Stimulated activated CD4-positive, alpha-beta T cell treated with anti-CD3 and anti-CD28 coated beads, Interleukin-2, amount 100 ng/mL, for 4 hours (primary cell): Measurements from ENCODE around the gene AKAP1.
"Not testable (repeated sequence)": the region's sequence is repeated elsewhere in the genome, so short reads cannot be mapped to it uniquely, and the experiment has no call there.

Source experiments
- DNase-seq: peaks from one replicate; pipeline ENCODE4 v3.0.0-alpha.2; 2020; ENCODE audit warnings: low read depth

AKAP1 gene

DNA sequence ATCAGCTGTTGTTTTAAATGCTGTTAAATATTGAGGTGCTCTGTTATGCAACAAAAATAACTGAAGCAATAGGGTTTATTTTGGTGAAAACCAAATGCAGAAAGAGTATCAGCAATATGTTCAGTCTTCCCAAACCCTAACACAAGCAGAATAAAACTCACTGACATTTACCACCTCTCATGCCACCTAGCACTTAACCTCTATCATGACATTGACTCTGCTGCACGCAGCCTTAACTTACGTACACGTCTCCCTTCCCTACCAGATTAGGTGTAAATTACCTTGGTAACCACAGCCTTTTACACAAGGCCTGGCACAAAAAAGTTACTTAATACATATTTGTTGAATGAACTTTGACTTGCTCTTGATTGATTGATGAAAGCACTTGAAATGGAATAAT, 9.9 kb upstream of the AKAP1 start:
- DNase-seq = no peak

DNA sequence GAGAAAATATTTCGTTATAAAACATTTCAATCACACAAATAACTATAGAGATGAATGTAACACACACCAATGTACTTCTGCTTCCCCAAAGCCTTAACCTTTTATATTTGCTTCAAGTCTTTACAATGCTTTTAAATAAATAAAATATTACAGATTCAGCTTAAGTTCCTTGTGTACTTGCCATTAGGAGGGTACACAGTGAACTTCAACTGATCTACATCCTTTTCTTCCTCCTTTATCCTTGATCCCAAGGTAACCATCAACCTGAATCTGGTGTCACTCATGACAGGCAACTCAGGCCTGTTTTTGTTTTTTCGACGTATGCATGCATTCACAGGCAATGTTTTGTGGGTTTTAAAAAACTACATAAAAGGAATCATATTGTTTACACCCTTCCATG, 9.3 kb upstream of the AKAP1 start:
- DNase-seq = no peak

DNA sequence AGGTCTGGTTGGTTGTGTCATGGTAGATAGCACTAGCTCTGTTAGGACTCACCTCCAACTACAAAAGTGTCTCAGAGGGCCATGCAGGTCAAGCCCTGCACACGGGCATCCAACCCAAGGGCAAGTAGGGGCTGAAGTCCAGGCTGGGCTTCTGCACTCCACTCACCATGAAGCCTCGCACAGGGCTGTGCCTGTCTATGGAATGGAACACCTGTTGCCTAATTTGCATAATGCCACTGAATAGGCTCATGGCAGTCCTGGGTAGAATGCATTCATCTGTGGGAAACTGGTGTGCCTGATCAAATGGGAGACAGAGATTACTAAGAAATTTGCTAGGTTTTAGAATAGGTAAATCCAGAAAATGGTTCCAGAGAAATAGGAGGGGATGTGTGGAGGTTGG, 8.0 kb upstream of the AKAP1 start:
- no peak for DNase-seq

DNA sequence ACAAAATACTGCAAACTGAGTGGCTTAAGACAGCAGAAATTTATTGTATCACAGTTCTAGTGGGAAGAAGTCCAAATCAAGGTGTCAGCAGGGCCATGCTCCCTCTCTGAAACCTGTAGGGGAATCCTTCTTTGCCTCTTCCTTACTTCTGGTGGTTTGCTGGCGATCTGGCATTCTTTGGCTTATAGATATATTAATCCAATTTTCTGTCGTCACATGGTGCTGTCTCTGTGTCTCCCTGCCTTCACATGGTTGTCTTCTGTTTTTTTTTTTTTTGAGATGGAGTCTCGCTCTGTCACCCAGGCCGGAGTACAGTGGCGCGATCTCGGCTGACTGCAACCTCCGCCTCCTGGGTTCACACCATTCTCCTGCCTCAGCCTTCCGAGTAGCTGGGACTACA, 6.8 kb upstream of the AKAP1 start:
- no peak for DNase-seq

DNA sequence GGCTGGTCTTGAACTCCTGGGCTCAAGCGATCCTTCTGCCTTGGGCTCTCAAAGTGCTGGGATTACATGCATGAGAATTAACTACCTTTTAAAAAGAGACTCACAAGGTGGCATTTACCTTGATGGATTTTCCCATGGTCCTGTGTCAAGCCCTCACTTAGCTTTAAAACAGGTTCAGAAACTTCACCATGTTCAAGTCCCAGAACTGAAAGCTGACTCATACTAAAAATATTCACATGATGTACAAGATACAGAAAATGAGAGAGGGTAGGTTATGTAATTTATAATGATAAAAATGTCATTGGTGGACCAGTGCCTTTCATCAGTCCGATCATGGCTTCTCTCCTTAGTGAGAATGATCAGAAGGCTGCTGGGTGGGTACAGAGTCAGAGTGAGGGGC, 4.3 kb upstream of the AKAP1 start:
- no peak for DNase-seq

DNA sequence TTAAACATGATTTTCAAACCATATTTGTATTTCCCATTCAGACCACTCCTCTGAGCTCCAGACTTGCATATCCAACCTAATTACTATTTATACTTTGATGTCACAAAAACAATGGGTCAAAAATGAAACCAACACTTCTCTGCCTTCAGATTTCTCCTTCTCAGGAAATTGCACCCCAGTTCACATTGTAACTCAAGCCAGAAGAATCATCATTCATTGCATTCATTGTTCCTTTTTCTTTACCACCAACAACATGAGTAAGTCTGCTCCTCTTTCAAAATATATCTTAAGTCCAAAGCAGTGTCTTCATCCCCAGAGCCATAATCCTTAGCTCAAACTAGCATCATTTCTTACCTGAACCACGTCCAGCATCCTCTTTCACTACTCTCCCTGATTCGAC, 2.6 kb upstream of the AKAP1 start:
- DNase-seq = no peak

DNA sequence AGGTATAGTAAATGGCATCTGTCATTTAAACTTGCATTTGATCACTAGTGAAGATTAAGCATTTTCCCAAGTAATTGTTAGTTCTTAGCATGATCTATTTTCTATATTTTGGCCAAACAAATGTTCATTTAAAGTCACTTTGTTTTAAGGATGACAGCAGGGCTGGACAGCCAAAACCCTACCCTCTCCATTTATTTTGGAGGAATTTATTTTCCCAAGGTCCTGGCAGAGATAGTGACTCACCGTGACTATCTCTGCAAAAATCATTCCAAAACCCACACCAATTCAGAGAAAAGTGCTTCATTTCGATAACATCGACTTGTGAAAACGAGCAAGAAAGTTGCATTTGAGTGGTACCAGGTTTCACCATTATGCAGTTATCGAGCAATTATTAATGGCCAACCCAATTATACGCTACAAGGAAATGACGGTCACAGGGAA, 665 bp upstream of the AKAP1 start:
- no peak for DNase-seq

DNA sequence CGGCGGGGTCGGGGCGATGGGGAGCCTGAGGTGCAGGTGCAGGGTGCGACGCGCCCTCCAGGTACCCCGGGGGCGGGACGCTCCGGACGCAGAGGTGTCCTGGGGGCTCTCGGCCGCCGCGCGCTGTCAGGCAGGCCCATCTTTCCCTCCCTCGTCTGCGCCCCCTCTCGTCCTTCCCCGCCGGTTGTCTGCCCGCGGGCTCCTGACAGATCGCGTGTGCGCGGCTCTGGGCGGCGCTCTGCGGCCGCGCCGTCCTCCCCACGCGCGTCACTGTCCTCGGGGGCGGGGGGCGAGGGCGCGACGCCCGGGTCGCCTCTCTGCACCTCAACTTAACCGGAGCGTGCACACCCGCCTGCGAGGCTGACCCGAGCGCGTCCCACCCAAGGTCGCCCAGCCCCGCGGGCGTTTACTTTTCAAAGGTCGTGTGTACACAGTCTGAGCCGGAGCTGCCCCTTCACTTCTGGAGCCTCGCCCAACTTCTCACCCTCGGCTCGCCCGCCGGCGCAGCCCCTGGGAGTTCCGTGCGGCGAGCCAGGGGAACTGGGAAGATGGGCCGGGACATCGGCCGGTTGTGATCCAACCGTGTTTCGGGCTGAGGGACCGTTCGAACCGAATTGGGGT, 512 bp downstream of the AKAP1 start:
- peak; percentile 46 for DNase-seq

DNA sequence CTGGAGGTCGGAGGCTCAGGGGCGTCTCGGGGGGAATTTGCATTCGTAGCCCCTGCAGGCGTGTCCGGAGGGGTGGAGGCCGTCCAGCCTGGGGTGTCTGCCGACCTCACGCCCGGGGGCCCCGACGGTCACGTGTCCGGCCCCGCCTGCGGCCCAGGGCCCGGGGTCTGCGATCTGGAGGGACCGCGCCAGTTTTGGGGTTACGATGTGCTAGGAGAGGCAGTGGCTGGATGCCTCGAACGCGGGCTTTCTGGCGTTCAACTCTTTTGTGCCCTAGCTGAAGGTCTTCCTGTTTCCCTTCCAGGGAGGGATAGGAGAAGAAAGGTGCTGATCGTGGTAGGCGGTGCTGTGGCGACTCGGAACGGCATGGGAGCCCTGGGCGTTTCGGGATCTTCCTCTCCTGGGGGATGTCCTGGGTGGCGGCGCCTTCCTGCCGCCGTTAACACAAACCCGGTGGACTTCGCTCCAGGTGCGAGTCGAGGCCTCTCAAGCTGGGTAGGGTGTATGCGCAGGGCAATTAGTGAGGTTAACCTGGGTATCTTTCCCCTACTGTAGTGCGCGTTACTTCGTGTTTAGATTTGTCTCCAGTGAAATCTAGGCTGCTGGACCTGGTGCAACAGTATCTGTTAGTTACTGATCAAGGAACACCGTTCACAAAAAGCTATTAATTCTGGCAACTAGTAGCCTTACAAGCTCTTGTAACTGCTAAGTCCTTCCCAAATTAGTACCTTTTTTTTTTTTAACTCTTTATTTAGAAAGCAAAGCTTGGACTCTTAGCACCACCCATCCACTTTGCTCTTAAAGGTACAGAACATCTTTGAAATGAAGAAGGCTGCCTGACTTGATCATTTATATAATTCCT, 1.3 kb downstream of the AKAP1 start:
- no peak for DNase-seq

DNA sequence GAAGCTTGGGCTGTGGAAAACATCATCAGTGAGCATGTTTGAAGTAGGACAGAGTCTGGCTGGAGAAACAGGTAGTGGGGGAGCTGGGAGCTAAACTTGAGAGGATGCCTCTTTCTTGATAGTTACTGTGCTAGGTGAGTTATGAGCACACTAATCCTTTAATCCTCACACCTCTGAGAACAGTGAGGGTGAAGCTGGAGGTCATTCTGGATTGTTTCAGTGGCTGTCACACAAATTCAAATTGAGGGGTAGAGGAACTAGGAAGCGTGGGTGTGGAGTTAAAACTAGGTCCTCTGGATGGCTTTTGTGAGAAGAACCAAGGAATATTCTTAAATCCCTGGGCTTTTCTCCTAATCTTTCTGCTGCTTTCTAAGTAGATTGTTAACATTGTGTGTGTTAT, 3.3 kb downstream of the AKAP1 start:
- no peak for DNase-seq

DNA sequence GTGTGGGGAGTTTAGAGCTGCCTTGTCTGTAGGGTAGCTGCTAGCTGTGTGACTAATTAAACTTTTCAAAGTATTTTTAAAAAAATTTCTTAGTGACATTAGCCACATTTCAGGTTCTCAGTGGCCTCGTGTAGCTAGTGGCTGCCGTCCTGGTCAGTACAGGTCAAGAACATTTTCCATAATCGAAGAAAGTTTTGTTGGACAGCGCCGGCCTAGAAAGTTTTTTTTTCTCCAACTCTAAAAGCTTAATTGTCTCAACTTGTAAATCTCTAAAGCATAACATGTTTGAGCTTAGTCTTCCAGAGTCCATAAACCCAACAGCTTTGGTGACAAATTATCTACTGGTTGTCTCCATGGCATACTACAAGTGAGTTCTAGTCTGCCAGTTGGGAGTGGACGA, 4.3 kb downstream of the AKAP1 start:
- DNase-seq = no peak

DNA sequence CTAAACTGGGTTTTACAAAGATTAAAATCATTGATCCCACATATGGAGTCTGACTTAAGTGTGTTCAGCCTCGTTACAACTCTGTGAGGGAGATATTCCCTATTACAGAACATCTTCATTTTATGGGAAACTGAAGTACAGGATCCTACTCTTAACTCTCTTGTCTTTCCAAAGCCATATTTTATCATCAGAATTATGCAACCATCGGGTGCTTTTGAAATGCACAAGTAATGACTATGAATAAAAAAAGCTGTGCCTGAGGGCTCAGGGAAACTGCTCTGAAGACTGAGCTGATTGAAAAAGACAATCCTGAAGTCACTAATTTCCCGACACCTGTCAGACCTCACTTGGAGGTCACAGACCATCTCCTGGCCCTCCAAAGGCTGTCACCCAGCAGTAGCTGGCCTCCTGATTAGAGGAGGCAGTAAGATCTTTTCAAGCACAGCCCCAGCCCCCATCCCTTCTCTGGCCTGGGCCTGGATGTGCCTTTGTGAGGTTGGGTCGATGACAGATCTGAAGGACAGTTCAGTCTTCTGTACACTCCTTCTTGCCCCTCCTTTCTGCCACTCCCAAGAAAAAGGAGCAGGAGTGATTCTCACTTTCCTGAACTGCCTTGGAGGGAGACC, 5.6 kb downstream of the AKAP1 start:
- no peak for DNase-seq

DNA sequence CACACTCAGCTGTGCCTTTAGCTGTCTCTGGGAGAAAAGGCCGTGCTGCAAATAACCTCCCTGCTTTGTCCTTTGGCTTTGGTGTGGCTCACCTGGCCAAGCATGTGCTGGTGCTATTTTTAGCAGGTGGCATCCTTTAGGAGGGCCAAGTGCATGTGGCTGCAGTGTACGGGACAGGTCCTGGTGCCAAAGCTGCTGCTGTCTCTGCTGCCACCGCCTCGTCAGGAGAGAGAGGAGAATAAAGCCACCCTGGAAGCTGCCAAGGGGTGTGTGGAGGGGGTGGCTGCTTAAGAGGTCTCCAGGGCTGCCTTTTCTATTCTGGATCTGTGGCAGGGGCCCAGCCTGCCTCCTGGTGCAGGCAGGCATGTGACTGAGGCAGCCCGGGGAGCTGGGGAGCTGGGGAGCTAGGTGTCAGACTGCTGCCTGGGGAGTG, 6.2 kb downstream of the AKAP1 start:
- DNase-seq = no peak

DNA sequence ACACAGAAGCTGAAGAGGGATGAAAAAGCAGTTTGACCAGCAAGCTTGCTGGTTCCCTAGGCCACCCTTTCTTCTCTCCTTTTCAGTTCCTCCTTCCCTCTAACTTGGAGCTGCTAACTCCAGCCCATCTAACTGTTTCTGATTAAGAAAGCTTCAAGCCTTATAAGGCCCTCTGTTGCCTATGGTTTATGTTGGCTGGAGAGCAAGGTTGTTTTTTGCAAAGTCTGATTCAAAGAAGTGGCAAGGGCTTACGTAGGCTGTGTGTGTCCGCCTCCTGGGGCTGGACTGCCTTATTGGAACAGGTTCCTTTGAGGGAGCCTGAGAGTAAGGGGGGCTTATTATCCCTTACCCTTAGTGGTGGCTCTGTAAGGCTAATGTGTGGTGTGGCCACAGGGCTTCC, 7.1 kb downstream of the AKAP1 start:
- DNase-seq = no peak

DNA sequence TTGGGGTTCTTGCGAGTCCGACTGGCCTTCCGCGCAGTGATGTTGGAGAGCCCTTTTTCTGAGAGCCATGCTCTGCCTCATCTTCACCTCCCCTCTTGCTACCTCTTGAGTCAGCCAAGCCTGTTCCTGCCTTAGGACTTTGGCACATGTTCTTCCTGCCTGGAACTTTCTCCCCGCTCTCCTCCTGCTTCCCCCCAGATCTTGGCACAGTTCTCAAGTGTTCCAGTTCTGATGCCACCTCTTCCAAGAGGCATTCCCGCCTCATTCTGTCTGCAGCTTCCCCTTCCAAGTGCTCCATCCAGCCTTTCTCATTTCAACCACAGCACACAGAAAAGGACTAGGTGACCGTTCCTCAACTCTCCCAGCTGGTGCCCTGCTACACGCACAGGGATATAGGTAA, 7.7 kb downstream of the AKAP1 start:
- no peak for DNase-seq

DNA sequence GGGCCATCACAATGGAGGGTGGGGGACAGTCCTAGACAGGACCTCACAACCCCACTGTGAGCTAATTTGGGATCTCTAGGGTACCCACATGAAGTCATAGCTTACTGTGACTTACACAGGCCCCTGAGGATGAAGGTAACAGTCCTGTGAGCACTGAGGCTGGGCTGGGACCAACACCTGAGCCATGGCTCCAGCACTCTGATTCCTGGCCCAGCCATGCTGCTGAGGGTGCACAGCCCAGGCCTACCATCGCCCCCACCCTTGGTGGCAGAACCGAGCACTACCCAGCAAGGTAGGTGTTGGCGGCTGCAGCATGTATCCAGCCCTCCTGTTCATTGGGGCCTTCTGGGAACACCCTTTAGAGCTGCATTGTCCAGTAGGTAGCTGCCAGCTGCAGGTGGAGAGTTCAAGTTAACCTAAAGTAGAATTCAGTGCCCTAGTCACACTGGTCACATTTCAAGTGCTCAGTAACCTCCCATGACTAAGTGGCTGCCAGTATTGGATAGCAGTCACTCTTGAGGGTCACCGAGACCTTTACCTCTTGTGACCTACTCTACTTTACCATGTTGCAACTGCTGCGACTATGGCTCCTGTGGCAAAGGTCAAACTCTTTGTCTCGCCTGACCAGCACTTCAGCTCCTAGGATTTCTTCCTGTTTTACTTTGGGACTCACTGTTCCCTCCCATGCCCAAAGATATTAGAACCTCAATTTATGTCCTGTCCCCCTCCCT, 11.6 kb downstream of the AKAP1 start:
- no peak for DNase-seq

DNA sequence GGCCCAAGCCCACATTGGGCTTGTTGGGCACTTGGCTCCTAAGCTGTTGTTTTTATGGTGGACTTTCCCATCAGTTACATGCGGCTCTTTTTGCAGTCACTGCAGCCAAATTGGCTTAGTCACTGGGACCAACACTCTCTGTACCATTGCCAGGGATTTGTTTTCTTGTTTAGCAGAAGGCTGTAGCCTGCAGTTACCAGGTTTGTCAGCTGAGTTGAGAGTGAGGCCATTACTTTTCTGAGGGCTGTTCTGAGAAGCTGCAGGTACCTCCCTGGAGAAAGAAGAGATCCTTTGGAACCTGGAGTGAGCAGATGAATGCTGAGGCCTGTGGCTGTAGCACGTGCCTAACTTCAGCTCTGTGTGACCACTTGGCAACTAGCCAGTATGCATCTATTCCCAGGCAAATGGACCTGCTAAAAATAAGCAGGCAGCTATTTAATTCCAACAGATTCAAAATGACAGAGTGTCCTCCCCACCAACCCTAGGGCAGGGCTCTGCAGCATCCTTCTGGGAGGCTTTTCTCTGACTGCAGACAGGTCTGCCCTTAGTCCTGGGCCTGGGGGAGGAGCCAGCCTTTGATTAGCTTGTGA, 12.9 kb downstream of the AKAP1 start:
- DNase-seq = no peak

DNA sequence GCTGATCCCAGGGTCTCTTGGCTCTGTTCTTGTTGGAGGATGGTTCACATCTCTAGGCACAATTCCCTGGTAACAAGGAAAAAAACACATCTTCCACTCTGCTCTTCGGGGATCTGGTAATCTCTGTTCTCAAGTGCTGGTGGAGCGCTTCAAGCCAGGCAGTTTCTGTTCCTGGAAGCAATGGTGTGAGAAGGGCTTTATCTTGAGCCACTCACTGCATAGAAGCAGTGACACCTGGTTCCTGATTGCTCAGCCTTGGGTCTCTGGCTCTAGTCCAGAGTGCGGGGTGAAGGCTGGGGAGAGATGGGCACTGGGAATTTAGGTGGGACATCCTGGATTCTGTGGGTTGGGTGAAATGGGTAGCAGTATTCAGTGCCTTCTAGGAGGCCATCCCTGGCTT, 14.1 kb downstream of the AKAP1 start:
- DNase-seq = no peak

DNA sequence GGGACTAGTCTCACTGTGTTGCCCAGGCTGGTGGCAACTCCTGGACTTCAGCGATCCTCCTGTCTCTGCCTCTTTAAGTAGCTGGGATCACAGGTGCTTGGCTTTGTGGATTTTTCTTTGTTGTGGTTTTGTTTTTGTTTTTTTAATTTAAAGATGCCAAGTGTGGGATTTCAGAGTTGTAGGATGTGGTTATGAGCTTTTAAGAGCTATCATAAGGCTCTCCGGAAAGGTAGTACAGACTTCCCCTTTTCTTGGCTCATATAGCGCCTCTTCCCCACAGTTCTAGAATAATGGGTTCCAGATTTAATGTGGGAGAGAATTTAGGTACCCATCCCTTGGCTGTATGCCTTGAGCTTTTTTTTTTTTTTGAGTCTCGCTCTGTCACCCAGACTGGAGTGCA, 17.1 kb downstream of the AKAP1 start:
- DNase-seq = no peak

DNA sequence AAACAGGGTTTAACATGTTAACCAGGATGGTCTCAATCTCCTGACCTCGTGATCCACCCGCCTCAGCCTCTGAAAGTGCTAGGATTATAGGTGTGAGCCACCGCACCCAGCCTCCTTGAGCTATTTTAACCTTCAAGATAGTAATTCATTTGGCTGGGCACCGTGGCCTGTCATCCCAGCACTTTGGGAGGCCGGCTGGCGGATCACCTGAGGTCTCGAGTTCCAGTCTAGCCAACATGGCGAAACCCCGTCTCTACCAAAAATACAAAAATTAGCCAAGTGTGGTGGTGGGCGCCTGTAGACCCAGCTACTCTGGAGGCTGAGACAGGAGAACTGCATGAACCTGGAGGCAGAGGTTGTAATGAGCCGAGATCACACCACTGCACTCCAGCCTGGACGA, 17.6 kb downstream of the AKAP1 start:
- not testable (repeated sequence) for DNase-seq

DNA sequence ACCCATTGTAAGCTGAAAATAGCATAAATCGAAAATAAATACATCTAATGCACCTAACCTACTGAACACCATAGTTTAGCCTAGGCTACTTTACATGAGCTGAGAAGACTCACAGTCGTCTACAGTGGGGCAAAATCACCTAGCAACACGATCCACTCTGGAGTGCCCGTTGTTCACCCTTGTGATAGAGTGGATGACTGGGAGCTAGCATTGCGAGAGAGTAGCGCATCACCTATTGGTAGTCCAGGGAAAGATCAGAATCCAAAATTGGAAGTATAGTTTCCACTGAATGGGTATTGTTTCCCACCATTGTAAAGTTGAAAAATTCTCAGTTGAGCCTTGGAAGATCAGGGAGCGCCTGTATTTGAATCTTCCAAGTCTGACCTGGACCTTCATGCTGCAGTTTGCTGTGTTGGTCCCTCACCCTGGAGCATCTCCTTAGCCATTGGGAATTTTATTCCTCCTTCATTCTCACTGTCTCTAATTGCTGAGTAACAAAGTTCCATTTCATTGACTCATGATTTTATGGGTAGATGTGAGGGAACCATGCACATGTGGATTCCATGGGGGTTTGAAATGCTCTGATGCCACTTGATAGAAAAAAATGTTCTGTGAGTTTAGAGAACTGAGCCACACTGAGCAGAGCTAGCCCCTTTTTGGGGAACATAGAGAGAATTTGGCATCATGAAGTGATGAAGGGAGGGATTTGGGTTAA, 19.6 kb downstream of the AKAP1 start:
- DNase-seq = no peak

DNA sequence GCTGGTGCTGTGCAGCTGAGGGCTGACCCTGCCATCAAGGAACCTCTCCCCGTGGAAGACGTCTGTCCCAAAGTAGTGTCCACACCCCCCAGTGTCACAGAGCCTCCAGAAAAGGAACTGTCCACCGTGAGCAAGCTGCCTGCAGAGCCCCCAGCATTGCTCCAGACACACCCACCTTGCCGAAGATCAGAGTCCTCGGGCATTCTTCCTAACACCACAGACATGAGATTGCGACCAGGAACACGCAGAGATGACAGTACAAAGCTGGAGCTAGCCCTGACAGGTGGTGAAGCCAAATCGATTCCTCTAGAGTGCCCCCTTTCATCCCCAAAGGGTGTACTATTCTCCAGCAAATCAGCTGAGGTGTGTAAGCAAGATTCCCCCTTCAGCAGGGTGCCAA, 20.5 kb downstream of the AKAP1 start:
- DNase-seq = no peak
